ENCODE measurements around the gene KCNT2.

The KCNT2 gene

GRCh38 chr1:196451103-196451502, 157.1 kb downstream of the KCNT2 start:
- DNase-seq (ENCODE audit: extremely low read depth in 1 of 2, low read depth in 1 of 2) = no peak

DNA sequence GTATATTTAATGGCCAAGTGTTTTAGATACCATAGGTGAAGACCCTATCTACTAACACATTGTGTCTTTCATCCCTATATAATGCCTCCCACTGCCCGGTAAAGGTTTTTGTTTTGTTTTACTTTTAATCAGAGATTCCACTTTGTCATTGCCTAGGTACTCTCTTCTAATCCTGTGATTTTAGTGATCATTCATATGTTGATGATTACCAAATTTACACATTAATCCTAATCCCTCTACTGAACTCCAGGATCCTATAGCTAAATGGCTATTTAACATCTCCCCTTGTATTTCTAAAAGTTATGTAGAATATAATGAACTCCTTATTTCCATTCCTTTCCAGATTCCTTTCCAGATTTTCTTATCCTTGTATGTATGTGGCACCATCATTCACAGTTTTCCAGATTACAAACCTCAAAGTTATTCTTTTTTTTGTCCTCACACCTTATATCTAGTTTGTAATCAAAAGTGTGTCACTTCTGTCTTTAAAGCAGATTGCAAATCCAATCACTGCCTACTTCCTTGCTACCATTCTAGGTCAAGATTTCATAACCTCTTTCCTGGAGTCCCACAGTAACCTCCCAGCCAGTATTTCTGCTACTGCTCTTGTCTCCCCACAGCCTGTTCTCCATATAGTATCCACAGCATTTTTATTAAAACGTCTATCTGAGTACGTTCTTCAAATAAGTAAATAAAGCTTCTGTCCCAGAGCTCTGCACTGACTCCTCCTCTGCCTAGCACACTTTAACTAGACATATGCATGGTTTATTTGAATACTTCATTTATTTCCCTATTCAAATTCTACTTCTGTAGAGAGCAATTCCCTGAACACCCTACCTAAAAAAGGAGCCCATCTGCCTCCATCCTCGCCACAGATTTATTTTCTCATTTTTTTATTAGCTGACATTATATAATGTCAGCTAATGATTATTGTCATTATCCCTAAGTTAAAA, 157.8 kb downstream of the KCNT2 start:
- DNase-seq (ENCODE audit: extremely low read depth in 1 of 2, low read depth in 1 of 2) = no peak

DNA sequence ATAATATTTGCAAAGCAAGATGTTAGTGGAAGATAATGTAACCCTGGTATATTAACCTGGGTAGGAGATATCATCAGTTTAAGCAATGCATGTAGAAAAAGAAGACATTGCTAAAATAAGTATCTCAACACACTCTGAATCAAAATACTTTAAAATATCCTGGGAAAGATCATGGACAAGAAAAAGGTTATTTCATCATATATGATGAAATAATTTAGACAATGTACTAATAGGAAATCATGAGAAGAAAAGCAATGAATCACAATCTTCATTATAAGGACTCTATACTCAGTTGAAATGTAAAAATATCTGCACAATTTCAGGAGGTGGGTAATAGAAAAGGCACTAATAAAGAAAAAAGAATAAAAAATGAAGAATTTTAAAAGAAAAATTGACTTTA, 158.8 kb downstream of the KCNT2 start:
- DNase-seq (ENCODE audit: extremely low read depth in 1 of 2, low read depth in 1 of 2) = no peak

DNA sequence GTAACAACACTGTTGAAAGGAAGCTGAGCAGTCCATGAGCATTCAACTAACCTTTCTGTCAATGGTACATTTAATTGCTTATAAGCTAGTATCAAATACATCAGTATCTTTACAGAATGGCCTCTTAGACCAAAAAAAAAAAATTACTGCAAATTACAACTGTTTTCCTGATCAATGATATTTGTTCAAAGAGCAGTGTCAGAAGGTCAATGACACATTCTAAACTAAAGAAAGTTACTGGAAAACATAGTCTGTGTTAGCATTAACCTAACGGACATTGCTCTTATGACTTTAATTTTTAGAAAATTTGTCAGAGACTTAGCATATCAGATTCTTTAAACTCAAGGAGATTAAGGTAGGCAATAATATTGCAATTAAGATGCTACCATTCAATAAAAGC, 162.5 kb downstream of the KCNT2 start:
- no peak for DNase-seq (ENCODE audit: extremely low read depth in 1 of 2, low read depth in 1 of 2)

GRCh38 chr1:196444634-196445033, 163.6 kb downstream of the KCNT2 start:
- DNase-seq (ENCODE audit: extremely low read depth in 1 of 2, low read depth in 1 of 2) = no peak

- no peak for DNase-seq (ENCODE audit: extremely low read depth in 1 of 2, low read depth in 1 of 2)
These were observed 165.9 kb downstream of the KCNT2 start for GRCh38 chr1:196442366-196442765.

DNA sequence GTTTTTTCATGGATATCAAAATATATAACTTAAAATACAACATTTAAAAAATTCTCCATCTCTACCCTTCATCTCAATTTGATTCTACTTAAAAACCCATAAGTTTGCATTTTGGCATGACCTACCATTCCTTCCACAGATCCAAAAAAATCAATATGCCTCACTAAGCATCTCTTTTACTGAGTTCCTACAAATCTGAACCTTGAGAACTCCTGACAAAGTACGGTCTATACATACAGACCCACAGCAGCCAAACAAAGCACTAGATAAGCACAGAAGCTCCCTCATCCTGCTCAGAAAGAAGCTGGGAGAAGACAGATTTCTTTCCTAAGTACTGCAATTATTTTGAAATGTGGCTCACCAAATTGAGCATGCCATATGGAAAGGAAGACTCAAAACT, 167.5 kb downstream of the KCNT2 start:
- DNase-seq (ENCODE audit: extremely low read depth in 1 of 2, low read depth in 1 of 2) = no peak

GRCh38 chr1:196438329-196438728, 169.9 kb downstream of the KCNT2 start:
- no peak for DNase-seq (ENCODE audit: extremely low read depth in 1 of 2, low read depth in 1 of 2)

DNA sequence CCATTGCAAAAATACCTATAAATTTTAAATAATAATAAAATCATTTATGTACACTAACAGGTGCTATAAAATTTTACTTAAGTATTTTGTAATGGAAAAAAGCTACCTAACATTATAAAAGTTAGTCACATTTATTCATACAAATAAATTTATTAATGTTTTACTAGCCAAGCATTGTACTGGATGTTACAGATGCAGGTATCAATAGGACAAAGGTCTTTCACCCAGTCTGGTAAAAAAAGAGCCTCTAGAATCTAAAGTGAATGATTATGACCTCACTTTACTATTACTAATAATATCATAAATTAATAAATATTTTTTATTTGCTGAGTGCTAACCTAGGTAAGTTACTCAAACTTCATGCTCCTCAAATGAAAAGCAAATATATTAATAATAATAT, 170.6 kb downstream of the KCNT2 start:
- DNase-seq (ENCODE audit: extremely low read depth in 1 of 2, low read depth in 1 of 2) = no peak

- DNase-seq (ENCODE audit: extremely low read depth in 1 of 2, low read depth in 1 of 2) = no peak
These were observed 175.2 kb downstream of the KCNT2 start for GRCh38 chr1:196433000-196433399.

DNA sequence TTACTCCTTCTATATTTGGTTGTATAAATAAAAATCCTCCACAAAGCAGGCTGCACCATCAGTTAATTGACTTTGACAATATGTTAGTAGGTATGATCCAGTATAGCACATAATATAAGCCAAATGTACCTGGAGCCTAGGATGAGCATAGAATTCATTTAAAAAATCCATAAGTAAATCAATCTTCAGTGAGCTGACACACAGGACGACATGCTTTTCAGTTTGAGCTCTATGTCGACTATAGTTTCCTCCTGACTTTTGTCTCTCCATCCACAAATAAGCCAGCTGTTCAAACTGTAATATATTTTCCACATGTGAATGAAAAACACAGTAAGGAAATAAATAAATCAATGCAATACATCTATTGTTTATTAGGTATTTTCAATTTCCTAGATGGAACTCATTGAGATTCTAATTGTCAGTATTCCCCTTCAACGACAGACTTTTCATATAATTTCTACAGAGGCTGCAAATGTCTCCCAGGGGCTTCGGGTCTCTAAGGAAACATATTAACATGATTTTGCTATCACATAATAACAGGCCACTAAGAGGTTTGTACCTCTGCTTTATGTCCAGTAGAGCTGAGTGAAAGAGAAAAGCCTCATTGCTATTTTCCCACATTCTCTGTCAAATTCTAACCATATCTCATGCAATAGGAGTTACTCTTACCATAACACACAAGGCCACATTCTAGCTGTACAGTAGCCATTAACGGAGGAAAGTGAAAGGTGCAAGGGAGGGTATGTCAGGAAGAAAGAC, 180.1 kb downstream of the KCNT2 start:
- DNase-seq (ENCODE audit: extremely low read depth in 1 of 2, low read depth in 1 of 2) = no peak

GRCh38 chr1:196425513-196425912, 182.7 kb downstream of the KCNT2 start:
- DNase-seq (ENCODE audit: extremely low read depth in 1 of 2, low read depth in 1 of 2) = no peak

DNA sequence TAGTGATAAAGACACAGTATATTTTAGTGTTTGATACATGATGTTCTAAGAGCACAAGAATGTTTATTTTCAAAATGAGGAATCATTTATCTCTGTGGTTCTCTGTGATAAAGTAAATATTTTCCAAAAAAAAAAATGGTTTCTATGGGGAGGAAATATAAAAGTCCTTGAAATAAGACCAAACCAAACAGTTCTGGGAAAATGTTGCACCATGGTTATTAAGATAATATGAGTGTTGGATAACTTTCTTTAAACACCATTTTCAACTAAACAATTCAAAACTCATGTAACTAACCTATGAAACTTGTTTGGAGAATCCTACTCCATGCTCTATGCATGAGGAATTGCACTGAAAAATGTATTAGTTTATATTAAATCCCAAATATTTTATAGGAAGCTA, 184.6 kb downstream of the KCNT2 start:
- no peak for DNase-seq (ENCODE audit: extremely low read depth in 1 of 2, low read depth in 1 of 2)

- DNase-seq (ENCODE audit: extremely low read depth in 1 of 2, low read depth in 1 of 2) = no peak
These were observed 189.5 kb downstream of the KCNT2 start for GRCh38 chr1:196418772-196419171.

DNA sequence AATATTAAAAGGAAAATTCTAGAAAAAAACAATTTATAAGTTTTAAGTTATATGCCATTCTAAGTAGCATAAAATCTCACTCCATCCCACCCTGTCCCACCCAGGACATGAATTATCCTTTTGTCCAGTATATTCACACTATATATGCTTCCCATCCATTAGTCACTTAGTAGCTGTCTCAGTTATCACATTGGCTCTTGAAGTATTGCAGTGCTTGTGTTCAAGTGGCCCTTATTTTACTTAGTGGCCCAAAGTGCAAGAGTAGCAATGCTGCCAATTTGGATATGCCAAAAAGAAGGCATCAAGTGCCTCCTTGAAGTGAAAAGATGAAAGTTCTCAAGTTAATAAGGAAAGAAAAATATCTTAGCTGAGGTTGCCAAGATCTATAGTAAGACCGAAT, 192.3 kb downstream of the KCNT2 start:
- no peak for DNase-seq (ENCODE audit: extremely low read depth in 1 of 2, low read depth in 1 of 2)

DNA sequence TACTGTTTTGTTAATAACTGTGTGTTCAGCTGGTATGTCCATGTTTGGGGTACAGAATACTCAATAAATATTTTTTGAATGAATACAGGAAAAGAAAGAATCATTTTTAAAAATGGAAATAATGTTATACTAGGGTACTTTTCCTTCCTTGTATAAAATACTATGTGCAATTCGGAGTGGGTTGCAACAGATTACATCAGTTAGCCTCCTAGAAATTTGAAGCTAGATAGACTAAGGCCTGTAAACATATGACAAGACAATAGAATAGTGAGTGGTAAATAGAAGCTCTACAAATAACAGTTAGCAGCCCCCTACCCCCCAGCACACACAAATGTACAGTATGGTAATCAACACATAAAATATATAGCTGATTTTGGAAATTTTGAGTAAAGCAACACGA, 195.9 kb downstream of the KCNT2 start:
- no peak for DNase-seq (ENCODE audit: extremely low read depth in 1 of 2, low read depth in 1 of 2)

GRCh38 chr1:196410768-196411167, 197.5 kb downstream of the KCNT2 start:
- DNase-seq (ENCODE audit: extremely low read depth in 1 of 2, low read depth in 1 of 2) = no peak

DNA sequence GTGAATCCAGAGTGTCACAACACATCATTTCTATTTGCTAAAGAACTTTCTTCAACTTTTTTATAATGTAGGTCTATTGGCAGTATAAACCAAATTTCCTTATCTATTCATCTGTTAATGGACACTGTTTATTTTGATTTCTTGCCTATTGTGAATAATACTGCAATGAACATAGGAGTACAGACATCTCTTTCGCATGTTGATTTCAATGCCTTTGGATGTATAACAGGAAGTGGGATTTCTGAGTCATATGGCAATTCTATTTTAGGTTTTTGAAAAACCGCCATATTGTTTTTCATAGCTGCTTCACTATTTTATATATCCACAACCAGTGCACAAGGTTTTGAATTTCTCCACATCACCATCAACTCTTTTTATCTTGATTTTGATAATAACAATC, 198.7 kb downstream of the KCNT2 start:
- no peak for DNase-seq (ENCODE audit: extremely low read depth in 1 of 2, low read depth in 1 of 2)

- no peak for DNase-seq (ENCODE audit: extremely low read depth in 1 of 2, low read depth in 1 of 2)
These were observed 200.7 kb downstream of the KCNT2 start for GRCh38 chr1:196407358-196408051.

DNA sequence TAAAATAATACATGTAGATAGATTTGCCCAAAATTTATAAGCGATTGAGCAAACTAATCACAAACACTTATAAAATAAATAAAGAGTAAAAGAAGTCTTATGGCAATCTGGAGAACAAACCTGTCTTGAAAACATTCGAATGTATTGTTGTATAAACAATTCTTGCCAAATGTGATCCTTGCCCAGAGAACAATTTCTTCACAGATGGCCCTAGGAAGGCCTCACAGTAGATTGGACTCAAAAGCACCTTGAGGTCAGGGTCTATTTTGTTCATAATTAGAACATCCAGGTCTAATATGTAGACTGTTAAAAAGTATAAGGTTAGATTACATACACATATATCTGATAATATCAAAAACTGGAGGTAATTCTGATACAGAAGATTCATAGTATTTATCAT, 202.4 kb downstream of the KCNT2 start:
- DNase-seq (ENCODE audit: extremely low read depth in 1 of 2, low read depth in 1 of 2) = no peak

Measured in stimulated activated CD8-positive, alpha-beta memory T cell treated with anti-CD3 and anti-CD28 coated beads, Interleukin-7, amount 100 ng/mL, for 48 hours (primary cell).